CD4-positive, alpha-beta memory T cell (primary cell): Measurements from ENCODE around the gene TNP2. TPM values are rescaled to one million over a fixed set of nuclear protein-coding genes. Genes with fewer than 3 reads are reported as not detected.

Source experiments
- CTCF ChIA-PET: fragments of 350-600 bp; sonication (Branson Sonifier 250); formaldehyde crosslinking; loops from one replicate; lab custom pipeline; 2021; ENCODE audit warnings: inconsistent platforms; ENCODE audit not compliant: partially characterized antibody; lab: Charles Lee
- POLR2A ChIA-PET: fragments of 350-600 bp; sonication (Branson Sonifier 250); formaldehyde crosslinking; loops from one replicate; lab custom pipeline; 2021; ENCODE audit not compliant: partially characterized antibody; lab: Charles Lee
- DNase-seq, 5 donors: peaks; one replicate each; pipeline versions ENCODE4 v3.0.0 to v3.0.0-alpha.2; 2020 to 2022; ENCODE audit warnings: mixed read lengths in 1 of 5
- H3K27ac ChIP-seq: one replicate; pipeline ENCODE4 v1.7.0; 2013; ENCODE audit warnings: low read depth, low read length
- H3K27me3 ChIP-seq: 2 replicates; pipeline ENCODE4 v1.7.0; 2013; ENCODE audit warnings: mild to moderate bottlenecking, low read length, moderate library complexity; ENCODE audit not compliant: insufficient read depth
- H3K36me3 ChIP-seq: 2 replicates; pipeline ENCODE4 v1.7.0; 2013; ENCODE audit warnings: mild to moderate bottlenecking, low read length, moderate library complexity; ENCODE audit not compliant: insufficient read depth
- H3K4me1 ChIP-seq: 2 replicates; pipeline ENCODE4 v1.7.0; 2013; ENCODE audit warnings: mild to moderate bottlenecking, low read length, moderate library complexity; ENCODE audit not compliant: insufficient read depth
- H3K4me3 ChIP-seq, 2 donors: one replicate each; pipeline ENCODE4 v1.7.0; 2013; ENCODE audit warnings: low read length in 2 of 2, mild to moderate bottlenecking in 1 of 2
- H3K9me3 ChIP-seq, 2 donors: one replicate each; pipeline ENCODE4 v1.7.0; 2013; ENCODE audit warnings: low read length in 2 of 2, control low read depth in 1 of 2; ENCODE audit not compliant: control insufficient read depth in 1 of 2
- H3K27ac Mint-ChIP-seq, 7 donors: one replicate each; pipeline ENCODE4 v1.8.0; 2020 to 2021; ENCODE audit warnings: mixed read lengths in 7 of 7, mild to moderate bottlenecking in 6 of 7, inconsistent platforms in 3 of 7, moderate library complexity in 3 of 7
- H3K27me3 Mint-ChIP-seq, 2 donors: one replicate each; pipeline ENCODE4 v1.8.0; 2020 to 2021; ENCODE audit warnings: mixed read lengths in 2 of 2
- H3K36me3 Mint-ChIP-seq, 2 donors: one replicate each; pipeline ENCODE4 v1.8.0; 2020 to 2021; ENCODE audit warnings: mixed read lengths in 2 of 2, inconsistent platforms in 1 of 2, mild to moderate bottlenecking in 1 of 2
- H3K4me1 Mint-ChIP-seq, 4 donors: one replicate each; pipeline ENCODE4 v1.8.0; 2020 to 2021; ENCODE audit warnings: mixed read lengths in 4 of 4, mild to moderate bottlenecking in 1 of 4
- H3K4me3 Mint-ChIP-seq, 8 donors: one replicate each; pipeline ENCODE4 v1.8.0; 2020 to 2021; ENCODE audit warnings: mixed read lengths in 8 of 8, mild to moderate bottlenecking in 7 of 8, moderate library complexity in 6 of 8, inconsistent platforms in 3 of 8
- H3K9me3 Mint-ChIP-seq, 8 donors: one replicate each; pipeline ENCODE4 v1.8.0; 2020 to 2021; ENCODE audit warnings: mixed read lengths in 8 of 8, mild to moderate bottlenecking in 5 of 8, inconsistent platforms in 3 of 8, moderate library complexity in 1 of 8
- intact Hi-C: fragments of 100-400 bp; cut with micrococcal nuclease; formaldehyde crosslinking; loops from one replicate; pipeline ENCODE4 v1.15.1; 2023
- polyA plus RNA-seq, 2 donors: library from polyadenylated mRNA; unstranded; fragments of 300-500 nt; fragmentation: Illumina TruSeq; gene quantifications; one replicate each; pipeline ENCODE4 v1.2.3, GENCODE V29; 2021
- total RNA-seq, 2 experiments: library from RNA; stranded (reverse); gene quantifications; one replicate each; pipeline ENCODE4 v1.2.3, GENCODE V29; 2021

The TNP2 gene
- not detected for total RNA-seq
- polyA plus RNA-seq = not detected

GRCh38 chr16:11268921-11269375 lies at the start of gene TNP2:
TSS of gene TNP2 (minus strand) at chr16:11269325. CDS start at chr16:11269262, 63 bp downstream.
- Mint-ChIP-seq H3K9me3 (no peaks in the 10 kb centered on the region), H3K27me3 (no peaks in the 10 kb centered on the region), H3K27ac (peak within 1 kb of the TSS in 2 of 7 donors; percentile 33 to 68), H3K4me1 (peaks cover 4 to 12% (median 7%) of the 10 kb centered on the region in 4 donors), H3K36me3 (no peaks in the 10 kb centered on the region), H3K4me3 (no peak within 1 kb of the TSS)
- H3K36me3 ChIP-seq = no peaks in the 10 kb centered on the region
- DNase-seq = no peak
- intact Hi-C loops = no loop called here
- no peaks in the 10 kb centered on the region for H3K9me3 ChIP-seq
- H3K4me3 ChIP-seq = no peak within 1 kb of the TSS
- peaks cover 8% of the 10 kb centered on the region for H3K4me1 ChIP-seq
- no peak within 1 kb of the TSS for H3K27ac ChIP-seq
- CTCF ChIA-PET = interaction anchor here (0.9 to 1.4 kb wide), 2 partner anchors 11 to 303 kb away, joined by 3 to 6 read pairs; no protein-coding TSS in a partner anchor
- POLR2A ChIA-PET = interaction anchor here (1.1 to 2.7 kb wide), 6 partner anchors 9 to 217 kb away, joined by 3 to 15 read pairs (median 4); partner anchors contain the start of gene SOCS1
- H3K27me3 ChIP-seq = no peaks in the 10 kb centered on the region

DNA sequence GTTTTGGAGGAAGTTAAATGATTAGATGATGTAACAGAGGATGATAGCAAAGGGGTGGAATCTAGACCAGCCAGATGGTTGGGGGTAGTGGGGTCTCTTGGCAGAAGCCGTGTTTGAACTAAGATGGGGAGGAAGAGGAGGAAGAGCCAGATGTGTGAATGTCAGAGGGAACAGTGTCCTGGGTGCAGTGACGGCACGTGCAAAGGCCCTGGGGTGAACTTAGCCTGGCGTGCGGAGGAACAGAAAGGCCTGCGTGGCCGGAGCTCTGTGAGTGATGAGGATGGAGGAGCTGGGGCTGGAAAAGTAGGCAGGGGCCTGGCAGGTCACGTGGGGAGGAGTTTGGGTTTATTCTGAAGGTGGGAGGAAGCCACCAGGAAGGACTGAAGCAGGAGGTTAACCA lies 49.7 kb upstream of the TNP2 start:
- POLR2A ChIA-PET = no interaction called here
- CTCF ChIA-PET = interaction anchor here (0.7 kb wide), 1 partner anchor 649 kb away, joined by 3 read pairs; no protein-coding TSS in a partner anchor
- Mint-ChIP-seq H3K27me3 (no peaks in the 10 kb centered on the region), H3K4me3 (no peak overlapping the region), H3K27ac (peak overlapping the region in 1 of 7 donors; percentile 44), H3K4me1 (peaks cover 0 to 3% (median 2%) of the 10 kb centered on the region in 4 donors), H3K9me3 (no peaks in the 10 kb centered on the region), H3K36me3 (no peaks in the 10 kb centered on the region)
- Histone ChIP-seq H3K4me1 (no peaks in the 10 kb centered on the region), H3K4me3 (no peak overlapping the region), H3K36me3 (no peaks in the 10 kb centered on the region), H3K9me3 (no peaks in the 10 kb centered on the region), H3K27me3 (no peaks in the 10 kb centered on the region), H3K27ac (no peak overlapping the region)
- DNase-seq = no peak
- intact Hi-C loops = no loop called here

DNA sequence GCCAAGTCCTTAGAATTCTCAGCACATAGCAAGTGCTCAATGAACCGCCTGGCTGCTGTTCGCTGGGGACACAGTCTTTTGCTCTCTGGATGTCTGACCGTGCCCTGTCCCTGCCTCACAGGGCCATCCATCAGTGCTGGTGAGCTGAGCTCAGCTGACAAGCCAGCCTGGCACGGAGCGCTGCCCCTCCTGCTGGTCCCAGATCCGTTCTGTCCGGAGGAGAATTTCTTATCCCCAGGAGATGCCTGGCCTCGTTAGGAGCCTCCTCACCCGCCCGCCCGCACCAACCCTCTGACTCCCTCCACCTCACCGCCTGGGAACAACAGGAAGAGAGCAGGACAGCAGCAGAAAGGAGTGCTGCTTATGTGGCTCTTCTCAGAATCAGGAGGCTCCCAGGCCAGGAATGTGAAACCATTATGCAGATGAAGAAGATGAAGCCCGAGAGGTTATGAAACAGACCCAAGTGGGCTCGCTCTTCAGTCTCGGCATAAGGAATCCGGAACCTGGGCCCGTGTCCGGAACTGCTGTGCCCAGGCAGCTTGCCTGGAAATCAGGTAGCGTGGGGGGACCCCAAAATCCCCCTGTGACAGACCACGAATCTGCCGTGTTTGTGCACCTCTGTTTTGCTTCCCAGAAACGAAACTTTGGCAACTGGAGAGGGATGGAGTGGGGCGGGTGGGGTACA lies 47.3 kb upstream of the TNP2 start:
- ChIA-PET CTCF (no interaction called here), POLR2A (no interaction called here)
- intact Hi-C loops = no loop called here
- no peaks in the 10 kb centered on the region for H3K9me3 Mint-ChIP-seq
- no peak overlapping the region for H3K4me3 ChIP-seq
- H3K9me3 ChIP-seq = no peaks in the 10 kb centered on the region
- no peaks in the 10 kb centered on the region for H3K27me3 Mint-ChIP-seq
- H3K27ac Mint-ChIP-seq = no peak overlapping the region
- H3K36me3 Mint-ChIP-seq = no peaks in the 10 kb centered on the region
- peaks cover 19% of the 10 kb centered on the region for H3K4me1 ChIP-seq
- no peak overlapping the region for H3K4me3 Mint-ChIP-seq
- no peaks in the 10 kb centered on the region for H3K36me3 ChIP-seq
- no peak for DNase-seq
- H3K27ac ChIP-seq = no peak overlapping the region
- H3K4me1 Mint-ChIP-seq = peaks cover 13 to 26% (median 20%) of the 10 kb centered on the region in 4 donors
- no peaks in the 10 kb centered on the region for H3K27me3 ChIP-seq

DNA sequence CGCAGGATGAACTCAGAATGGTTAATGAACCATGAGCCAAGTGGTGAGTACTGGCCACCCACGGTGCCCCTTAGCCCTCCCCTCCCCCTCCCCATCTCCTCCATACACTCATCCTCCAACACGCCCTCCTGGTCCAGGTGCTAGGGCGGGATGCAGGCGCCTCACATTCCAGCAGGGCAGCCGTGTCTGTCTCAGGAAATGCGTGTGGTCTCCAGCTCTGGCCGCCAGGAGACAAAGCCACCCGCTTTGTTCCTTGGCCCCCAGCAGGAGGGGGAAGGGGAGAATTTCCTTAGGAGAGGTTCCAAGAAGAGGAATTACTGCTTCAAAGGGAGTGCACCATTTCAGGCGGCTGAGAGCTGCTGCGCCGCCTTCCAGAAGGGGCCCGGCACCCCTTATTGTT lies 46.4 kb upstream of the TNP2 start:
- no peaks in the 10 kb centered on the region for H3K9me3 ChIP-seq
- H3K27me3 Mint-ChIP-seq = no peaks in the 10 kb centered on the region
- POLR2A ChIA-PET = no interaction called here
- no peaks in the 10 kb centered on the region for H3K36me3 Mint-ChIP-seq
- peaks cover 19 to 36% (median 28%) of the 10 kb centered on the region in 4 donors for H3K4me1 Mint-ChIP-seq
- intact Hi-C loops = no loop called here
- no peak overlapping the region for H3K4me3 Mint-ChIP-seq
- H3K4me1 ChIP-seq = peaks cover 27% of the 10 kb centered on the region
- no peaks in the 10 kb centered on the region for H3K9me3 Mint-ChIP-seq
- CTCF ChIA-PET = no interaction called here
- no peaks in the 10 kb centered on the region for H3K36me3 ChIP-seq
- no peaks in the 10 kb centered on the region for H3K27me3 ChIP-seq
- no peak overlapping the region for H3K27ac Mint-ChIP-seq
- no peak overlapping the region for H3K4me3 ChIP-seq
- no peak overlapping the region for H3K27ac ChIP-seq
- DNase-seq = no peak

- H3K4me1 Mint-ChIP-seq = peaks cover 24 to 45% (median 34%) of the 10 kb centered on the region in 4 donors
- H3K4me3 Mint-ChIP-seq = no peak overlapping the region
- H3K27me3 Mint-ChIP-seq = no peaks in the 10 kb centered on the region
- DNase-seq = no peak
- no peaks in the 10 kb centered on the region for H3K9me3 Mint-ChIP-seq
- intact Hi-C loops = no loop called here
- Histone ChIP-seq H3K9me3 (no peaks in the 10 kb centered on the region), H3K4me3 (no peak overlapping the region), H3K27me3 (no peaks in the 10 kb centered on the region), H3K4me1 (peaks cover 37% of the 10 kb centered on the region), H3K36me3 (no peaks in the 10 kb centered on the region), H3K27ac (no peak overlapping the region)
- no peak overlapping the region for H3K27ac Mint-ChIP-seq
- CTCF ChIA-PET = no interaction called here
- POLR2A ChIA-PET = interaction anchor here (0.7 kb wide), 1 partner anchor 12 kb away, joined by 3 read pairs; no protein-coding TSS in a partner anchor
- H3K36me3 Mint-ChIP-seq = no peaks in the 10 kb centered on the region
Observed at GRCh38 chr16:11314309-11314894, 45.3 kb upstream of the TNP2 start.

GRCh38 chr16:11313493-11314308 lies 44.6 kb upstream of the TNP2 start:
- Mint-ChIP-seq H3K9me3 (no peaks in the 10 kb centered on the region), H3K27me3 (no peaks in the 10 kb centered on the region), H3K27ac (peak overlapping the region in 2 of 7 donors; percentile 36 to 74), H3K4me1 (peaks cover 24 to 45% (median 34%) of the 10 kb centered on the region in 4 donors), H3K36me3 (no peaks in the 10 kb centered on the region), H3K4me3 (peak overlapping the region in 1 of 8 donors; percentile 20)
- Histone ChIP-seq H3K9me3 (no peaks in the 10 kb centered on the region), H3K27me3 (no peaks in the 10 kb centered on the region), H3K4me1 (peaks cover 37% of the 10 kb centered on the region), H3K4me3 (no peak overlapping the region), H3K36me3 (no peaks in the 10 kb centered on the region), H3K27ac (no peak overlapping the region)
- DNase-seq = no peak
- intact Hi-C loops = no loop called here
- POLR2A ChIA-PET = interaction anchor here (0.7 kb wide), 1 partner anchor 13 kb away, joined by 3 read pairs; no protein-coding TSS in a partner anchor
- CTCF ChIA-PET = interaction anchor here (0.6 to 1.8 kb wide), 4 partner anchors 16 to 340 kb away, joined by 3 to 4 read pairs (median 4); no protein-coding TSS in a partner anchor
